K562 (cell line): ENCODE data around the gene SCAMP3. TPM values are rescaled to one million over a fixed set of nuclear protein-coding genes. Genes with fewer than 3 reads are reported as not detected.

Experiments used
- ATAC-seq: fragments of 200-7000 bp; cut with Tn5 transposase; 3 replicates; pipeline ENCODE4 v1.9.1; 2020; ENCODE audit warnings: moderate library complexity
- BruUV-seq: library from RNA; stranded (reverse); fragments of 400-500 nt; replicated peaks from 2 replicates; lab custom pipeline; 2021; lab: Mats Ljungman, UMichigan
- CTCF ChIA-PET: fragments of 300-600 bp; formaldehyde crosslinking; extraction: SDS; loops from one replicate; lab custom pipeline; 2021; ENCODE audit warnings: low intra/inter-chr PET ratio; lab: Yijun Ruan, JAX
- POLR2A ChIA-PET: fragments of 300-600, 350-650 bp; sonication (Branson Sonifier 250); formaldehyde crosslinking; extraction: SDS; loops from one replicate; lab custom pipeline; 2021; ENCODE audit warnings: antibody characterized with exemption, inconsistent platforms; lab: Yijun Ruan, JAX
- DNase-seq, 4 experiments: peaks; one replicate each; pipeline versions ENCODE4 v3.0.0 to v3.0.0-alpha.2; 2011 to 2018; ENCODE audit warnings: low spot score in 3 of 4, mixed read lengths in 3 of 4; ENCODE audit errors: extremely low read depth in 1 of 4
- FAIRE-seq: peaks from 2 replicates; lab custom pipeline; 2011; peaks lifted over from hg19 to GRCh38; lab: Jason Lieb, UNC
- H2AFZ ChIP-seq: 2 replicates; pipeline ENCODE4 v1.6.0; 2011; ENCODE audit warnings: low read depth, low read length, control low read depth, inconsistent platforms
- H3K27ac ChIP-seq: fragments of 200-600 bp; 3 replicates; pipeline ENCODE4 v1.8.0; 2011; ENCODE audit warnings: low read depth, mild to moderate bottlenecking, control low read depth, inconsistent platforms, low read length, moderate library complexity, mixed read lengths; ENCODE audit errors: extremely low read depth
- H3K27me3 ChIP-seq, 2 experiments: fragments of 300-600 bp in 1 of 2; 2 replicates in 1 of 2; 3 replicates in 1 of 2; pipeline versions ENCODE4 v1.6.0 to v1.8.0; 2011; ENCODE audit warnings: inconsistent platforms in 2 of 2, low read length in 2 of 2, mild to moderate bottlenecking in 1 of 2, mixed read lengths in 1 of 2, moderate library complexity in 1 of 2; ENCODE audit not compliant: control insufficient read depth in 2 of 2, insufficient read depth in 2 of 2
- H3K36me3 ChIP-seq: fragments of 300-600 bp; 3 replicates; pipeline ENCODE4 v1.8.0; 2011; ENCODE audit warnings: mild to moderate bottlenecking, low read length, inconsistent platforms; ENCODE audit not compliant: control insufficient read depth, insufficient read depth
- H3K4me1 ChIP-seq, 2 experiments: fragments of 200-600 bp in 1 of 2; replicated peaks in 1 of 2; 2 replicates in 1 of 2; 3 replicates in 1 of 2; pipeline versions ENCODE4 v1.5.1 to v1.8.0; 2011; ENCODE audit warnings: inconsistent platforms in 2 of 2, low read length in 2 of 2, mild to moderate bottlenecking in 1 of 2, mixed read lengths in 1 of 2, moderate library complexity in 1 of 2; ENCODE audit not compliant: control insufficient read depth in 2 of 2, insufficient read depth in 2 of 2
- H3K4me2 ChIP-seq: 2 replicates; pipeline ENCODE4 v1.6.1; 2011; ENCODE audit warnings: low read length, control low read depth, inconsistent platforms, mixed read lengths; ENCODE audit not compliant: insufficient read depth
- H3K4me3 ChIP-seq: fragments of 200-600 bp; sonication (generic), shearing (Covaris generic); 2 replicates; pipeline ENCODE4 v1.5.1; 2016; ENCODE audit warnings: control low read depth, inconsistent platforms
- H3K79me2 ChIP-seq: fragments of 200-600 bp; 3 replicates; pipeline ENCODE4 v1.8.0; 2011; ENCODE audit warnings: low read length, inconsistent platforms; ENCODE audit not compliant: control insufficient read depth, insufficient read depth
- H3K9ac ChIP-seq, 2 experiments: 2 replicates each; pipeline versions ENCODE4 v1.6.0 to v1.6.1; 2011; ENCODE audit warnings: low read depth in 2 of 2, low read length in 2 of 2, control low read depth in 1 of 2, inconsistent platforms in 1 of 2, mild to moderate bottlenecking in 1 of 2, mixed read lengths in 1 of 2; ENCODE audit not compliant: insufficient read depth in 1 of 2
- H3K9me1 ChIP-seq: one replicate; pipeline ENCODE4 v1.6.0; 2011; ENCODE audit warnings: inconsistent platforms, mild to moderate bottlenecking, low read length, moderate library complexity; ENCODE audit not compliant: control insufficient read depth, insufficient read depth
- H3K9me3 ChIP-seq: replicated peaks from 2 replicates; pipeline ENCODE4 v1.5.1; 2011; ENCODE audit warnings: low read depth, low read length, inconsistent platforms; ENCODE audit not compliant: control insufficient read depth, insufficient read depth
- H4K20me1 ChIP-seq: replicated peaks from 2 replicates; pipeline ENCODE4 v1.6.1; 2011; ENCODE audit warnings: low read length, inconsistent platforms, mixed read lengths; ENCODE audit not compliant: control insufficient read depth, insufficient read depth
- BMI1 ChIP-seq: fragments of 150-350 bp; IDR thresholded peaks from 2 replicates; pipeline ENCODE4 v1.6.1; 2014; ENCODE audit warnings: low read length
- CHD7 ChIP-seq: fragments of 200-600 bp; sonication (generic); IDR thresholded peaks from one replicate; pipeline ENCODE4 v1.6.1; 2012; ENCODE audit warnings: mild to moderate bottlenecking, low read depth, low read length, inconsistent platforms
- FOXA3 ChIP-seq, 2 experiments: fragments of 450-650 bp in 1 of 2; sonication (generic) in 1 of 2; formaldehyde crosslinking; IDR thresholded peaks in 1 of 2; conservative IDR thresholded peaks in 1 of 2; 2 replicates each; pipeline versions ENCODE4 v1.4.0 to v1.8.0; 2020 to 2022; ENCODE audit warnings: mild to moderate bottlenecking in 2 of 2, missing genetic modification reagents in 1 of 2
- FOXP1 ChIP-seq: sonication (generic); formaldehyde crosslinking; IDR thresholded peaks from 2 replicates; pipeline ENCODE4 v1.8.0; 2022; ENCODE audit warnings: mild to moderate bottlenecking, missing genetic modification reagents
- MCM3 ChIP-seq: fragments of 450-650 bp; IDR thresholded peaks from 2 replicates; pipeline ENCODE4 v1.6.1; 2016
- PHTF2 ChIP-seq: fragments of 250-450 bp; sonication (Bioruptor Pico); IDR thresholded peaks from 2 replicates; pipeline ENCODE4 v1.5.0; 2021; ENCODE audit warnings: mild to moderate bottlenecking
- TEAD1 ChIP-seq, 2 experiments: fragments of 450-650 bp in 1 of 2; sonication (generic) in 1 of 2; formaldehyde crosslinking; IDR thresholded peaks; 2 replicates each; pipeline versions ENCODE4 v1.4.0 to v1.8.0; 2020 to 2022; ENCODE audit warnings: mild to moderate bottlenecking in 2 of 2, missing genetic modification reagents in 1 of 2
- ZNF79 ChIP-seq: fragments of 250-450 bp; sonication (Bioruptor Pico); IDR thresholded peaks from 2 replicates; pipeline ENCODE4 v1.4.0; 2020; ENCODE audit warnings: low read depth, mild to moderate bottlenecking, moderate library complexity
- WGBS: fragments of 100-300 bp; shearing (Covaris generic); methylation state at CpG from one replicate; pipeline ENCODE4 v1.1.6; 2016; ENCODE audit warnings: low coverage, mixed read lengths; ENCODE audit not compliant: insufficient coverage; ENCODE audit errors: missing lambda C conversion rate; 5-methylcytosine and 5-hydroxymethylcytosine counted together
- in situ Hi-C: fragments of 300-500 bp; cut with MboI; formaldehyde crosslinking; loops from 4 replicates; pipeline ENCODE4 v1.15.0; 2018; ENCODE audit warnings: inconsistent platforms, mixed read lengths
- intact Hi-C: fragments of 100-400 bp; cut with micrococcal nuclease; formaldehyde crosslinking; loops from 2 replicates; pipeline ENCODE4 v1.14.2; 2022
- polyA plus RNA-seq, 8 experiments: library from polyadenylated mRNA; depleted of rRNA in 4 of 8; stranded (reverse) in 5 of 8; unstranded in 3 of 8; fragments of >200 nt; fragmentation: Nextera tagmentation in 2 of 8; fragmentation: Illumina TruSeq in 1 of 8; extraction: Ambion mirVana in 2 of 8; extraction: Trizol in 1 of 8; gene quantifications; 2 replicates each; pipeline versions ENCODE4 v1.2.1 to v1.2.3, GENCODE V29; 2011 to 2014; ENCODE audit warnings: inconsistent platforms in 1 of 8, missing spikeins in 1 of 8
- total RNA-seq, 7 experiments: library from RNA; depleted of rRNA in 6 of 7; stranded (reverse); fragments of >200 nt in 6 of 7; fragmentation: Illumina TruSeq in 2 of 7; extraction: Trizol in 2 of 7; gene quantifications; 2 replicates each; pipeline versions ENCODE4 v1.2.1 to v1.2.3, GENCODE V29; 2011 to 2021; ENCODE audit warnings: low replicate concordance in 1 of 7

The SCAMP3 gene
- total and polyA plus RNA-seq, 9 of the 15 experiments (the other 6 are each of a cell fraction or from before 2014, with no cell fraction given) = 14.2 to 131 (median 86.1) TPM

- intact Hi-C loops = loop anchor here (2.0 kb wide), 1 partner anchor 24 kb away; the partner anchor contains the start of gene HCN3
- in situ Hi-C loops = loop anchor here (25.0 kb wide), 1 partner anchor 1437 kb away; the partner anchor contains the start of genes ISG20L2, METTL25B and MRPL24
- 0 out of 4 replicates have a peak, but pooled peaks of 1 of the 2 experiments have one; percentile 17 for TF ChIP-seq FOXA3 (CRISPR knock-in tag; conservative IDR thresholded peaks at IDR 0.05 in 1 of 2, IDR thresholded peaks at IDR 0.05 in 1 of 2)
- TF ChIP-seq FOXP1 = 0 out of 2 replicates have a peak, but pooled peaks have one; percentile 41
- no peak for TF ChIP-seq BMI1
- no peak for TF ChIP-seq ZNF79 (CRISPR knock-in tag)
- TF ChIP-seq TEAD1 (CRISPR knock-in tag; IDR thresholded peaks at IDR 0.05) = peak in 1 of 2 experiments; percentile 33; a peak in 1 of 4 replicates
- no peak for TF ChIP-seq CHD7
- no peak for TF ChIP-seq MCM3
- no peak for TF ChIP-seq PHTF2 (CRISPR knock-in tag)
These were observed 38.6 kb upstream of the SCAMP3 start for GRCh38 chr1:155300553-155301329.

More at GRCh38 chr1:155300553-155301329, 38.6 kb upstream of the SCAMP3 start:
- WGBS = 22% methylated on average over 9 of the region's 9 CpGs
- H3K79me2 ChIP-seq = peaks cover 39% of the 10 kb centered on the region
- peak overlapping the region; percentile 78 for H3K27ac ChIP-seq
- no peaks in the 10 kb centered on the region for H3K9me3 ChIP-seq
- H3K9ac ChIP-seq = peak overlapping the region; percentile 80 to 94
- H3K27me3 ChIP-seq = no peaks in the 10 kb centered on the region
- DNase-seq (peak in 2 of 4 experiments; percentile 28 to 33), FAIRE-seq (peak; percentile 52), ATAC-seq (peak; percentile 66)
- BruUV-seq = TSS peak; percentile 90
- peaks cover 12% of the 10 kb centered on the region for H3K36me3 ChIP-seq
- H3K4me3 ChIP-seq = peak overlapping the region; percentile 43
- H3K4me1 ChIP-seq = peaks cover 18 to 33% of the 10 kb centered on the region in 2 experiments; a peak in 4 of 5 replicates
- CTCF ChIA-PET = no interaction called here
- no peaks in the 10 kb centered on the region for H3K9me1 ChIP-seq
- POLR2A ChIA-PET = interaction anchor here (0.7 to 1.5 kb wide), 6 partner anchors 8 to 39 kb away, joined by 3 to 7 read pairs (median 4); partner anchors contain the start of gene FDPS
- no peaks in the 10 kb centered on the region for H4K20me1 ChIP-seq
- H3K4me2 ChIP-seq = peak overlapping the region; percentile 92
- peak overlapping the region; percentile 80 for H2AFZ ChIP-seq
